SK-N-SH treated with all-trans-retinoic acid at 6 μM for 48 hours (cell line): ENCODE data around the gene CKM.

ENCODE experiments used
- ATAC-seq: fragments of 200-7000 bp; cut with Tn5 transposase; 3 replicates; pipeline ENCODE4 v1.9.1; 2020; ENCODE audit warnings: mild to moderate bottlenecking, moderate library complexity
- ARNTL ChIP-seq: fragments of 450-650 bp; formaldehyde crosslinking; IDR thresholded peaks from 2 replicates; pipeline ENCODE4 v1.5.0; 2020; ENCODE audit warnings: low read depth, mild to moderate bottlenecking, moderate library complexity, borderline replicate concordance
- BACH2 ChIP-seq: fragments of 250-450 bp; sonication (Bioruptor Pico); IDR thresholded peaks from 2 replicates; pipeline ENCODE4 v1.9.0; 2021; ENCODE audit warnings: mild to moderate bottlenecking, borderline replicate concordance
- CREB5 ChIP-seq: fragments of 250-450 bp; sonication (Bioruptor Pico); IDR thresholded peaks from 2 replicates; pipeline ENCODE4 v1.5.1; 2020; ENCODE audit warnings: low read depth, mild to moderate bottlenecking, moderate library complexity
- CSDC2 ChIP-seq: fragments of 250-450 bp; sonication (Bioruptor Pico); IDR thresholded peaks from 2 replicates; pipeline ENCODE4 v1.5.0; 2020; ENCODE audit warnings: mild to moderate bottlenecking, moderate library complexity
- ESRRG ChIP-seq: fragments of 250-450 bp; sonication (Bioruptor Pico); IDR thresholded peaks from 2 replicates; pipeline ENCODE4 v1.6.1; 2021; ENCODE audit warnings: mild to moderate bottlenecking
- GLIS3 ChIP-seq: fragments of 250-450 bp; sonication (Bioruptor Pico); IDR thresholded peaks from 2 replicates; pipeline ENCODE4 v1.5.0; 2020; ENCODE audit warnings: mild to moderate bottlenecking, moderate library complexity
- ISL1 ChIP-seq: fragments of 250-450 bp; sonication (Bioruptor Pico); IDR thresholded peaks from 2 replicates; pipeline ENCODE4 v2.1.2; 2022; ENCODE audit warnings: mild to moderate bottlenecking, moderate library complexity
- OSR1 ChIP-seq: fragments of 250-450 bp; sonication (Bioruptor Pico); IDR thresholded peaks from 2 replicates; pipeline ENCODE4 v1.8.0; 2022; ENCODE audit warnings: moderate library complexity, mild to moderate bottlenecking, inconsistent platforms
- PATZ1 ChIP-seq: fragments of 250-450 bp; sonication (Bioruptor Pico); IDR thresholded peaks from 2 replicates; pipeline ENCODE4 v1.8.0; 2020; ENCODE audit warnings: mild to moderate bottlenecking, moderate library complexity, borderline replicate concordance
- POU6F1 ChIP-seq: fragments of 250-450 bp; sonication (Bioruptor Pico); IDR thresholded peaks from 2 replicates; pipeline ENCODE4 v1.8.0; 2021; ENCODE audit warnings: low read depth, mild to moderate bottlenecking, moderate library complexity, borderline replicate concordance
- PPARA ChIP-seq: fragments of 250-450 bp; sonication (Bioruptor Pico); IDR thresholded peaks from 2 replicates; pipeline ENCODE4 v1.5.0; 2020; ENCODE audit warnings: mild to moderate bottlenecking, borderline replicate concordance
- RARB ChIP-seq: fragments of 250-450 bp; sonication (Bioruptor Pico); IDR thresholded peaks from 2 replicates; pipeline ENCODE4 v1.8.0; 2021; ENCODE audit warnings: mild to moderate bottlenecking, moderate library complexity
- SNAI2 ChIP-seq: fragments of 250-450 bp; sonication (Bioruptor Pico); IDR thresholded peaks from 2 replicates; pipeline ENCODE4 v1.5.0; 2020; ENCODE audit warnings: mild to moderate bottlenecking, moderate library complexity
- TCF4 ChIP-seq: fragments of 250-450 bp; sonication (Bioruptor Pico); IDR thresholded peaks from 2 replicates; pipeline ENCODE4 v1.8.0; 2021; ENCODE audit warnings: mild to moderate bottlenecking, moderate library complexity, borderline replicate concordance
- TOX ChIP-seq: fragments of 250-450 bp; sonication (Bioruptor Pico); IDR thresholded peaks from 2 replicates; pipeline ENCODE4 v1.8.0; 2021; ENCODE audit warnings: mild to moderate bottlenecking, moderate library complexity, borderline replicate concordance
- TSHZ2 ChIP-seq: fragments of 250-450 bp; sonication (Bioruptor Pico); IDR thresholded peaks from 2 replicates; pipeline ENCODE4 v1.5.0; 2020; ENCODE audit warnings: mild to moderate bottlenecking, moderate library complexity
- ZFP3 ChIP-seq: fragments of 250-450 bp; sonication (Bioruptor Pico); IDR thresholded peaks from 2 replicates; pipeline ENCODE4 v1.5.0; 2020; ENCODE audit warnings: mild to moderate bottlenecking, moderate library complexity
- ZFP30 ChIP-seq: fragments of 450-650 bp; formaldehyde crosslinking; IDR thresholded peaks from 2 replicates; pipeline ENCODE4 v1.5.0; 2022; ENCODE audit warnings: mild to moderate bottlenecking, moderate library complexity
- ZNF565 ChIP-seq: fragments of 450-650 bp; formaldehyde crosslinking; conservative IDR thresholded peaks from 2 replicates; pipeline ENCODE4 v1.5.0; 2020; ENCODE audit warnings: low read depth, mild to moderate bottlenecking, moderate library complexity
- ZNF70 ChIP-seq: fragments of 450-650 bp; formaldehyde crosslinking; IDR thresholded peaks from 2 replicates; pipeline ENCODE4 v1.5.0; 2020; ENCODE audit warnings: mild to moderate bottlenecking, moderate library complexity
- ZNF8 ChIP-seq: fragments of 450-650 bp; formaldehyde crosslinking; IDR thresholded peaks from 2 replicates; pipeline ENCODE4 v1.5.0; 2020; ENCODE audit warnings: mild to moderate bottlenecking, moderate library complexity

Gene CKM

GRCh38 chr19:45263013-45263412 lies 59.7 kb downstream of the CKM start:
- TF ChIP-seq BACH2, result no peak
- no peak for TF ChIP-seq PPARA (CRISPR knock-in tag)
- no peak for TF ChIP-seq TOX (CRISPR knock-in tag)
- TF ChIP-seq TCF4 (CRISPR knock-in tag), result no peak
- TF ChIP-seq CSDC2 (CRISPR knock-in tag), result no peak
- TF ChIP-seq, all 23 proteins: peak for 0
- ATAC-seq, result no peak

- no peak for ATAC-seq
- TF ChIP-seq BACH2 (no peak), ZNF8 (no peak), CSDC2 (CRISPR knock-in tag) (no peak), ZFP3 (CRISPR knock-in tag) (no peak), ISL1 (CRISPR knock-in tag) (no peak), SNAI2 (CRISPR knock-in tag) (no peak), ARNTL (no peak), PATZ1 (CRISPR knock-in tag) (no peak), RARB (CRISPR knock-in tag) (no peak), TCF4 (CRISPR knock-in tag) (no peak), POU6F1 (no peak), GLIS3 (CRISPR knock-in tag) (no peak), ZNF565 (CRISPR knock-in tag) (no peak), ZFP30 (no peak), ESRRG (CRISPR knock-in tag) (no peak)
Measured at GRCh38 chr19:45262570-45262969, 60.1 kb downstream of the CKM start.

- TF ChIP-seq TCF4 (CRISPR knock-in tag) (no peak), TOX (CRISPR knock-in tag) (no peak), ZNF565 (CRISPR knock-in tag) (no peak), CREB5 (CRISPR knock-in tag) (no peak), SNAI2 (CRISPR knock-in tag) (no peak), ARNTL (no peak), TSHZ2 (CRISPR knock-in tag) (no peak), OSR1 (no peak)
- TF ChIP-seq, all 23 proteins: peak for 0
- no peak for ATAC-seq
Measured at GRCh38 chr19:45258862-45259261, 63.8 kb downstream of the CKM start.

- TF ChIP-seq TSHZ2 (CRISPR knock-in tag), result no peak
- no peak for TF ChIP-seq RARB (CRISPR knock-in tag)
- TF ChIP-seq ARNTL, result no peak
- TF ChIP-seq BACH2, result no peak
- TF ChIP-seq TCF4 (CRISPR knock-in tag), result no peak
- TF ChIP-seq GLIS3 (CRISPR knock-in tag), result no peak
- TF ChIP-seq CSDC2 (CRISPR knock-in tag), result no peak
- TF ChIP-seq PATZ1 (CRISPR knock-in tag), result no peak
- no peak for TF ChIP-seq SNAI2 (CRISPR knock-in tag)
- TF ChIP-seq ZNF70 (CRISPR knock-in tag), result no peak
- TF ChIP-seq ISL1 (CRISPR knock-in tag), result no peak
- no peak for TF ChIP-seq ESRRG (CRISPR knock-in tag)
- TF ChIP-seq PPARA (CRISPR knock-in tag), result no peak
- no peak for TF ChIP-seq POU6F1
- TF ChIP-seq, all 23 proteins: peak for 0
- ATAC-seq, result no peak
Measured at GRCh38 chr19:45256836-45257235, 65.8 kb downstream of the CKM start.
